NOMO-1 treated with dmso at 0.1 percent for 144 hours (cell line): Measurements from ENCODE around the gene IGSF21.
"Not testable (repeated sequence)": the region's sequence is repeated elsewhere in the genome, so short reads cannot be mapped to it uniquely, and the experiment has no call there.

ENCODE experiments used
- DNase-seq: peaks from one replicate; lab custom pipeline; 2025; ENCODE audit not compliant: unreplicated experiment; lab: John Stamatoyannopoulos, UW

Gene IGSF21

GRCh38 chr1:18144916-18145647 lies 37.5 kb downstream of the IGSF21 start:
- no peak for DNase-seq

DNA sequence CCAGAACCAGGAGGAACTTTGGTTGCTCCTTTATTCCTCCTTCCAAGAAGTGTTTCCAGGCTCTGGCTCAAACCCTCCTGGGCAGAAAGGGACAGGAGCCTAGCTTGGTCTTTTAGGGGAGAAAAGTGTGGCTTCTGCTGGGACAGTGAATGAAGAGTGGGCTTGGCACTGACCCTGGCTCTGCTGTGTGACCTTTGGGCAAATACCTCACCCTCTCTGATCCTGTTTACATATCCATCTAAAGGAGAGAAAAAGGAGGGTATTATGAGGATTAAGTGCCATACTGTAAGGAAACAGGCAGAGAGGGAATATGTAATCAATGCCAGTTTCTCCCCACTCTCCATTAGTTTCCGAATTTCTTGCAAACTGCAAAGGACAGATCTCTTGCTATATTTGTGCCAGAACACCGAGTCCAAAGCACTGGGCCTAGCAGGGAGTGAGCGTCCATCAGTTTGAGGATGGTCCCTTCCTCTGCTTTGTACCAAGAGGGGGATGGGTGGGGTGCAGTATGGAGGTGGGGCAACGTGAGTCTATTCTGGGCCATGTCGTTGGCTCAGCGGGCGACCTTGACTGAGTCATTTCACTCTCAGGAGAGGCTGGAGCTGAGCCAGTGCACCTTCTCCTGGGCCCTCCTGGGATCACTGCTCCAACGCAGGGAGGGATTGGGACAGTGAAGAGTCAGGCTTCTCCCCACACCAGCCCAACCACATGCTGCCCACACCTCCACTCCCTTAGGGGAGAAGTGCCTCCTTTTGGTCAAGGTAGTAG lies 38.4 kb downstream of the IGSF21 start:
- no peak for DNase-seq

- DNase-seq: no peak
These were observed 39.3 kb downstream of the IGSF21 start for GRCh38 chr1:18146886-18147285.

DNA sequence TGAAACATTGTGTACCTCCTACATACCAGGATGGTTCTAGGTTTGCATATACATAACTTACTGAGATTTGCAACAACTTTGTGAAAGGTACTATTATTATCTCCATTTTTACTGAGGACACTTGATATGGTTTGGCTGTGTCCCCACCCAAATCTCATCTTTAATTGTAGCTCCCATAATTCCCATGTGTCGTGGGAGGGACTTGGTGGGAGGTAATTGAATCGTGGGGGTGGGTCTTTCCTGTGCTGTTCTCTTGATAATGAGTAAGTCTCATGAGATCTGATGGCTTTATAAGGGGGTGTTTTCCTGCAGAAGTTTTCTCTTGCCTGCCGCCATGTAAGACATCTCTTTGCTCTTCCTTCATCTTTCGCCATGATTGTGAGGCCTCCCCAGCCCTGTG lies 40.1 kb downstream of the IGSF21 start:
- DNase-seq: no peak

GRCh38 chr1:18148461-18148860 lies 40.9 kb downstream of the IGSF21 start:
- DNase-seq: no peak

DNA sequence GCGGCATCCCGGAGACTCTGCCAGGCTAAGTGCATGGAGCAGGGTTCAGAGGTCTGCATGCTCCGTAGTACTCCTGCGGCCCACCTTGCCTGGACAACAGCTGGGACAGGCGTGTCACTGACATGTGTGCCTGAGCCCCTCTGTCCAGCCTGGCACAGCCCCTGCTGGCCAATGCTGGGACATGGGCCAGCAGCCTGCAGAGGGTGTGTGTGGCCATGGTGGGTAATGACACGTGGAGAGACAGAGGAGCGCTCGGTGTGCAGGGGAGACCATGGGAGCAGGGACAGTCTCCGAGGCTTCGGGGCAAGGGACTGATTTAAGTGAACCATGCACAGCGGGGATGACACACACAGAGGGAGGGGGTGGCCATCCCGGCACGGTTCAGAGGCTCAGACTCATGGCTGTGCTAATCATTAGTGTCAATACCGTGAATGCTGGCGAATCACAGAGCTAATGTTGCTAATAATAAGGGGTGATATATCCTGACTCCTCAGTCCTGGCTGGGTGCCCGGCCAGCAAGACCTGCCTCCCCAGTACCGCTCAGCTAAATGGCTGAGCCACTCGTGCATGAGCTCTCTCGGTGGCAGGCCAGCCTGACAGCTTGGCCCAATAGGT lies 41.5 kb downstream of the IGSF21 start:
- no peak for DNase-seq

GRCh38 chr1:18151436-18152122 lies 44.0 kb downstream of the IGSF21 start:
- DNase-seq: no peak

GRCh38 chr1:18154430-18155194 lies 47.0 kb downstream of the IGSF21 start:
- no peak for DNase-seq

DNA sequence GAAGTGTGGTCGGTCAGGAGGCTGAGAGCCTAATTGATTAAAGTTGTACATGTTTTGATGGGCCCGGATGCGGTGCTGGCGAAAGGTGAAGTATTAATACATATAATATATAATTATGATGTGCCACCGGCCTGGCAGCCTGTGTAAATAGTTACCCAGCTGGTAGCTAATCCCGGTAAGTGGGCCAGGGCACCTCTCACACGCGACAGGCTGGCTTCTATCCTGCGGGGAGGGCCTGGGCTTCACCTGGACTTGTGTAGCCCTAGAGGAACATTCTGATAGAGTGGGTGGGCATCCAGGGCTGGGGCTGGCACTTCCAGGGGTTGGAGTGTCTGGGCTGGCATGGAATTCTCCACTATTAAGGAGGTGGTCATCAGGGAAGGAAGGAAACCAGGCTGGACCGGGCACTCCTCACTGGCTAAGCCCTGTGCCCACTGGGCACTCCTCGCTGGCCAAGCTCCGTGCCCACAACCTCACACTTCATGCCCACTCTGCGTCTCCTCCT lies 48.3 kb downstream of the IGSF21 start:
- no peak for DNase-seq

DNA sequence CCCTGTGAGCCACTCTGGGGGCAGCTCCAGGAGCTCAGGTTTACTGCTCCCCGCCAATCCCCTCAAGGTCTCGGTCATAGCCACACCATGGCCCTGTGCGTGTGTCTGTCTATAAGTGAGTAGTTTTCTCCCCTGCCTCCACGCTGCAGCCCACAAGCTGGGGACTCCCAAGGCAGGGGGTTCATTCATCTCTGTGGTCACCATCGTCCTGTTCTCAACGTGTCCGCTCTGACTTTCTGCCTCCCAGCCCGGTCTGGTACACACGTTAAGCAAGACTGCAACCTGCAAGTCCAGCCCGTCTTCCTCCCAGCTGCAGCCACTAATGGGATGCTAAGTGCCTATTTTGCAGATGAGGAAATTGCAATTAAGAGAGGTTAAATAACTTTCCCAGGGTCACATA lies 49.8 kb downstream of the IGSF21 start:
- no peak for DNase-seq

- no peak for DNase-seq
These were observed 50.4 kb downstream of the IGSF21 start for GRCh38 chr1:18157968-18158367.

DNA sequence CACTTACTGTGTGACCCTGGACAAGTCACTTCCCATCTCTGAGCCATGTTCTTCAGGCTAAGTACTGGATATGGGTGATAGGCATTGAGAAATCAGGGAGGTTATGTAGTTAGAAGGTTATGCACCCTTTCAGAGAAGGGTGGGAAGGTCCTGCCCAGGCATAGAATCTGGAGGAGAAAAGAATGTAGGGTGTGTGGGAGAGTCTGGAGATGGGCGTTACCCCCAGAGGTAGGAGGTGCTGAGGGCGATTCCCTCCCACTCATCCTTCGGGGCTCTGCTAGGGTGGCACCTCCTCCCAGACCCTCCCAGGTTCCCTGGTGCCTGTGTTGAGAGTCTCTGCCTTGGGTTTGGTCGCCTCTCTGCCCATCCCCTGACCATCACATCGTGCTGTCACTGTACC lies 51.1 kb downstream of the IGSF21 start:
- no peak for DNase-seq

- DNase-seq: no peak
These were observed 52.8 kb downstream of the IGSF21 start for GRCh38 chr1:18160290-18160942.

- no peak for DNase-seq
These were observed 54.1 kb downstream of the IGSF21 start for GRCh38 chr1:18161690-18162089.

DNA sequence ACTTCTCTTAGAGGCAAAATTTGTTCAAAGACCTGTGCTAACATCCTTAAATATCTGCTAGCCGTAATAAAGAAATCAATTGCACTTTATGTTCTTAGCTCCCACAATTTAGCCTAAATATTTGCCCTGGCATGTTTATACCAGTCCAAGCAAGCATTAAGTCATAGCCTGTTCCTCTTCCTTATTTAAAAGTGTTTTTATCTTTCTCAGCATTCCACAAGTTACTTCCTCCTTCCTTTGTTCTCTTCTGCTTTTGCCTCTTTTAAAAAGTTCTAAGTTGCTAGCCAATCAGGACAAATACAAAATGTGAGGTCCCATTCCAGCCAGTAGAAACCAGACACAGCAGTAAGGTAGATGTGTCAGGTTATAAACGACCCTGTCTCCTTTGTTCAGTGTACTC lies 58.0 kb downstream of the IGSF21 start:
- not testable (repeated sequence) for DNase-seq

- DNase-seq: no peak
These were observed 58.7 kb downstream of the IGSF21 start for GRCh38 chr1:18166341-18166740.

GRCh38 chr1:18166929-18167328 lies 59.3 kb downstream of the IGSF21 start:
- DNase-seq: no peak

DNA sequence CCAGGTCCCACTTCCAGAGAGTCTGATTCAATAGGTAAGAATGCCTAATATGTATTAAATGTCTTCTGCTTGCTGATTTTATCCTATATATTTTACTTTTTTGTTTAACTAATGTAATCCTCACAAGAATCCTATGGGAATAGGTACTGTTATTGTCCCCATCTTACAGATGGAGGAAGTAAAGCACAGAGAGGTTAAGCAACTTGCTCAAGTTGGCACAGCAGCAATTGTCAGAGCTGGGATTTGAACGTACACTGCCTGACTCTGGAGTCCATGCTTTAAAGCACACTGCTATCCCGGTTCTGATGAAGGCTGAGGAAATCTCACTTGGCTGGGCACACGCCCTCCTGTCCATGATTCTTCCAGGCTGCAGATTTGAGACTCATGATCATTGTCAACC lies 62.8 kb downstream of the IGSF21 start:
- DNase-seq: no peak

DNA sequence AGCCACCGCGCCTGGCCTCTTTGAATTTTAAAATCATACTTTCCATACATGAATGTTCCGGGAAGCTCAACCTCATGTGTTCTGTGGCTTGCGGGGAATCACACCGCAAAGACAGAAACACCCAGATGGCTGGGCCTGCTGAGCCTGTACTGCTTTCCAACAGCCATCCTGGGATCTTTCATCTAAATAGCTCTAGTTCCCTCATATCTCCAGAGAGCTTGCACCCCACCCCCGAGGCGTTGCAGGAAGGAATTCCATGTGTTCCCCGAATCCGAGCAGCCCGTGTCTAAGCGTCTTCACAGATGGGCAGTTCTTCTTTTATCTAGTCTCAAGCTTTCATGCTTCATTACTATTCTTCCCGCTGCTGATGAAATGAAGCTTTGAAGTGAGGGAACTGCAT lies 66.4 kb downstream of the IGSF21 start:
- DNase-seq: no peak

DNA sequence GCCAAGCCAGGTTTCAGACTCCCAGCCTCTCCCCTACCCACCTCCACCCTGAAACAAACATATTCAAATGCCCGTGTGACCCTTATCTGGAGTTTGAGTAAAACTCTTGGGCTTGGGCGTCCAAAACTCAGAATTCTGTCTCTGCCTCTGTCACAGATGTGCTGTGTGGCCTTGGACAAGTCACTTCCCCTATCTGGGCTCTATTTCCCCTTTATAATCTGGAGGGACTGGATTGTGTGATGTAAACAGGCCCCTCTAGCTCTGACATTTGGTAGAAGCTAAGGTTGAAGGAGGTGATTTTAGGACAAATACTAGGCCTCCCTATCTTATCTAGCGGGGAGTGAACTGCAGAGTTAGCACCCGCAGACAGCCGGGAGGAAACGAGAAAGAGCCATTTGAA lies 67.5 kb downstream of the IGSF21 start:
- no peak for DNase-seq
